ENCODE results near the gene MRPL34. TPM values are rescaled to one million over a fixed set of nuclear protein-coding genes. Genes with fewer than 3 reads are reported as not detected.

Gene MRPL34
- total RNA-seq, 2 donors from 2014 or later, result 58.1 to 62.2 TPM

DNA sequence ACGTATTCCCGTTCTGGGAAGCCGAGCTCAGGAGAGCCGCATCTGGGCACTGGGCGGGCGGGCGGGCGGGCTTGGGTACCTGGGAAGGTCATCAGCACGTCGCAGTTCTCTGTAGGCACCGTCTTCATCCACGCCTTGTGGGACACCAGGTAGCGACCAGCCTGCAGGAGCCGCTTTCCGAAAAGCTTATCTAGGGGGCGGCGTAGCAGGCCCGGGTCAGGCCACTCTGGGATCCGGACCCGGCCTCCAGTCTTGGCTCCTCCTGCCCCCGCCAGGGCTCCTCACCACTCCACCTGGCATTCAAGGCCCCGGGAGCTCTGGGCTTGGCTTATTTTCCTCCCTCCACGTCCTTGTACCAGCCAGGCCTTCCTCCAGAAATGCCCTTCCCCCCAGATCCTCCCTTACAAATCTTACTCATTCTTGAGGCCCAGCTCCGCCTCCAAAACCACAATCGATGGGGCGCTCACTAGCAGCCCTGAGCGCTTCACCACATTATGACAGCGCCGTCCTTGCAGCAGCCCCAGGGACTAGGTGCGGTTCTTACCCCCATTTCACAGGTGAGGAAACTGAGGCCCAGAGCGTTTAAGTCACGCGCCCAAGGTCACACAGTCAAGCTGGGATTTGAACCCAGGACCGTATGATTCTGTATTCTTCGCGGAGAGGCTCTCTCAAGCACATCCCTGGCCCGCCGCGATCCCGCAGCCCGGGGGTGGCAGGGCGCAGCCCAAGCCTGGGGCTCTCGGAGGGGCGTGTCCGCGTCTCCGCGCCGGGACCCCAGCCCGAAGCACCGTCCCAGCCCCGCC is 28.1 kb downstream of the MRPL34 start:
- H3K36me3 ChIP-seq (ENCODE audit: control insufficient read depth, insufficient read depth, low read length), result peaks cover 10% of the 10 kb centered on the region
- Mint-ChIP-seq H3K27ac (no peak overlapping the region), H3K27me3 (ENCODE audit: insufficient read depth) (peaks cover 25% of the 10 kb centered on the region)

GRCh38 chr19:17334414-17335409 is 29.0 kb downstream of the MRPL34 start, which contains the start of gene ANO8:
ANO8 (minus strand) TSS chr19:17334855; CDS start chr19:17334670, 185 bp downstream.
- TF ChIP-seq CTCF (conservative IDR thresholded peaks at IDR 0.05), result no peak
- Mint-ChIP-seq H3K9me3 (no peaks in the 10 kb centered on the region), H3K27ac (peak within 1 kb of the TSS; percentile 74), H3K4me1 (peaks cover 3% of the 10 kb centered on the region), H3K27me3 (ENCODE audit: insufficient read depth) (peaks cover 18% of the 10 kb centered on the region), H3K4me3 (peak within 1 kb of the TSS; percentile 62), H3K36me3 (ENCODE audit: low read depth) (peaks cover 31% of the 10 kb centered on the region)
- Histone ChIP-seq H3K4me3 (ENCODE audit: low read length) (peak within 1 kb of the TSS; percentile 85), H3K27ac (ENCODE audit: low read depth, low read length) (peak within 1 kb of the TSS; percentile 81), H3K27me3 (ENCODE audit: control insufficient read depth, insufficient read depth, low read length, poor library complexity, severe bottlenecking) (no peaks in the 10 kb centered on the region), H3K4me1 (ENCODE audit: control insufficient read depth, insufficient read depth, low read length) (peaks cover 7% of the 10 kb centered on the region), H3K36me3 (ENCODE audit: control insufficient read depth, insufficient read depth, low read length) (peaks cover 10% of the 10 kb centered on the region), H3K9me3 (ENCODE audit: control insufficient read depth, low read length) (no peaks in the 10 kb centered on the region), H3K9ac (ENCODE audit: extremely low read depth, low read length, poor library complexity, severe bottlenecking) (peak within 1 kb of the TSS; percentile 66)
- 6 to 7% methylated on average over 59 to 86 of the region's 86 CpGs for WGBS, 2 experiments (ENCODE audit: insufficient coverage in 1 of 2, insufficient read length in 1 of 2)
- peak; percentile 99 for DNase-seq

More for the DNA sequence above, 28.1 kb downstream of the MRPL34 start:
- DNase-seq, result peak; percentile 81
- WGBS, 2 experiments (ENCODE audit: insufficient coverage in 1 of 2, insufficient read length in 1 of 2), result 30 to 38% methylated on average over 43 to 52 of the region's 52 CpGs
- H3K9ac ChIP-seq (ENCODE audit: extremely low read depth, low read length, poor library complexity, severe bottlenecking), result peak overlapping the region; percentile 66
- H3K36me3 Mint-ChIP-seq (ENCODE audit: low read depth), result peaks cover 25% of the 10 kb centered on the region
- peaks cover 3% of the 10 kb centered on the region for H3K4me1 Mint-ChIP-seq
- peak overlapping the region; percentile 62 for H3K4me3 Mint-ChIP-seq
- H3K4me3 ChIP-seq (ENCODE audit: low read length), result peak overlapping the region; percentile 85
- H3K27me3 ChIP-seq (ENCODE audit: control insufficient read depth, insufficient read depth, low read length, poor library complexity, severe bottlenecking), result no peaks in the 10 kb centered on the region
- peak overlapping the region; percentile 81 for H3K27ac ChIP-seq (ENCODE audit: low read depth, low read length)
- H3K4me1 ChIP-seq (ENCODE audit: control insufficient read depth, insufficient read depth, low read length), result peaks cover 7% of the 10 kb centered on the region
- H3K9me3 ChIP-seq (ENCODE audit: control insufficient read depth, low read length), result no peaks in the 10 kb centered on the region
- TF ChIP-seq CTCF (conservative IDR thresholded peaks at IDR 0.05), result peak; percentile 19
- no peaks in the 10 kb centered on the region for H3K9me3 Mint-ChIP-seq

DNA sequence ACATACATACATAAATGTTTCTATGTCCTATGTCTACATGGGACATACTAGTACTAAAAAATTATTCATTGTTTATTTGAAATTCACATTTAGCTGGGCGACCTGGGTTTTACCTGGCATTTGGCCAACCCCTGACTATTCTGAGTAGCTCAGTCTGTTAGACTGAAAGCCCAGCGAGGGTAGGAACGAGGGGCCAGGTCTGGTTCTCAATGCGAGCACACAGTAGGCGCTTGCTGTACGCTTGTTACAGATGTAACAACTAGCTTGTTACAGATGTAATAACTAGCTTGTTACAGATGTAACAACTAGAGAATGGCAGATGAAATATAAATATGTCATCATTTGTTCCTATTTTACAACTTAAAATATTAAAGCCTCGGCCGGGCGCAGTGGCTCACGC is 29.9 kb downstream of the MRPL34 start:
- no peak overlapping the region for H3K9ac ChIP-seq (ENCODE audit: extremely low read depth, low read length, poor library complexity, severe bottlenecking)
- H3K4me1 ChIP-seq (ENCODE audit: control insufficient read depth, insufficient read depth, low read length), result peaks cover 7% of the 10 kb centered on the region
- Mint-ChIP-seq H3K36me3 (ENCODE audit: low read depth) (peaks cover 29% of the 10 kb centered on the region), H3K4me1 (peaks cover 3% of the 10 kb centered on the region), H3K27me3 (ENCODE audit: insufficient read depth) (peaks cover 9% of the 10 kb centered on the region), H3K9me3 (no peaks in the 10 kb centered on the region), H3K27ac (no peak overlapping the region), H3K4me3 (peak overlapping the region; percentile 62)
- no peaks in the 10 kb centered on the region for H3K9me3 ChIP-seq (ENCODE audit: control insufficient read depth, low read length)
- H3K36me3 ChIP-seq (ENCODE audit: control insufficient read depth, insufficient read depth, low read length), result peaks cover 10% of the 10 kb centered on the region
- TF ChIP-seq CTCF (conservative IDR thresholded peaks at IDR 0.05), result no peak
- H3K27me3 ChIP-seq (ENCODE audit: control insufficient read depth, insufficient read depth, low read length, poor library complexity, severe bottlenecking), result no peaks in the 10 kb centered on the region
- no peak overlapping the region for H3K27ac ChIP-seq (ENCODE audit: low read depth, low read length)
- no peak overlapping the region for H3K4me3 ChIP-seq (ENCODE audit: low read length)
- 88 to 92% methylated on average over 7 to 10 of the region's 10 CpGs for WGBS, 2 experiments (ENCODE audit: insufficient coverage in 1 of 2, insufficient read length in 1 of 2)
- DNase-seq, result peak; percentile 38

Measured in endodermal cell (in vitro differentiated cells).